ENCODE measurements around the gene TM9SF3.

TM9SF3 gene

GRCh38 chr10:96591946-96592345 is 5.1 kb upstream of the TM9SF3 start:
- no peak overlapping the region for H3K23ac ChIP-seq (ENCODE audit: low read length)
- no peak overlapping the region for H3K18ac ChIP-seq (ENCODE audit: low read length)
- H2AK5ac ChIP-seq (ENCODE audit: low read length) = no peak overlapping the region
- H2AFZ ChIP-seq (ENCODE audit: insufficient read depth, low read length, poor library complexity) = no peak overlapping the region
- no peak overlapping the region for H3K4ac ChIP-seq (ENCODE audit: low read depth, low read length)
- H4K91ac ChIP-seq (ENCODE audit: low read depth, low read length) = no peak overlapping the region
- no peaks in the 10 kb centered on the region for H3K36me3 ChIP-seq (ENCODE audit: control insufficient read depth in 1 of 2, insufficient read depth in 2 of 2, low read length in 2 of 2)
- no peak overlapping the region for H3K27ac ChIP-seq (ENCODE audit: low read depth, low read length)
- no peak overlapping the region for H2BK5ac ChIP-seq (ENCODE audit: low read depth, low read length, poor library complexity)
- H2BK120ac ChIP-seq (ENCODE audit: insufficient read depth, low read length, poor library complexity) = no peak overlapping the region
- no peak overlapping the region for H2BK12ac ChIP-seq (ENCODE audit: low read length)
- H3K14ac ChIP-seq (ENCODE audit: low read length) = no peak overlapping the region
- H3K9ac ChIP-seq (ENCODE audit: low read length) = no peak overlapping the region
- no peak for DNase-seq
- H3K27me3 ChIP-seq (ENCODE audit: insufficient read depth, low read length) = no peaks in the 10 kb centered on the region
- no peak overlapping the region for H3K4me2 ChIP-seq (ENCODE audit: low read length)
- WGBS (ENCODE audit: extremely low coverage, insufficient coverage, insufficient read length) = no CpG with 5 or more reads among the region's 1 CpG
- H4K8ac ChIP-seq (ENCODE audit: low read depth, low read length) = no peak overlapping the region
- peaks cover 4% of the 10 kb centered on the region for H3K79me1 ChIP-seq (ENCODE audit: low read length)
- H4K12ac ChIP-seq (ENCODE audit: low read depth, low read length) = no peak overlapping the region
- no peak overlapping the region for H3K4me3 ChIP-seq (ENCODE audit: low read depth, low read length)
- peaks cover 0 to 5% of the 10 kb centered on the region in 2 experiments for H3K4me1 ChIP-seq (ENCODE audit: control insufficient read depth in 1 of 2, insufficient read depth in 2 of 2, low read length in 2 of 2)
- peaks cover 3% of the 10 kb centered on the region for H3K79me2 ChIP-seq (ENCODE audit: control insufficient read depth, insufficient read depth, low read length, poor library complexity)
- no peaks in the 10 kb centered on the region for H3K9me3 ChIP-seq (ENCODE audit: insufficient read depth, low read depth, low read length)

GRCh38 chr10:96588616-96589419 is 2.0 kb upstream of the TM9SF3 start:
- WGBS (ENCODE audit: extremely low coverage, insufficient coverage, insufficient read length) = 100% methylated on average over 1 of the region's 5 CpGs
- peaks cover 18% of the 10 kb centered on the region for H3K79me2 ChIP-seq (ENCODE audit: control insufficient read depth, insufficient read depth, low read length, poor library complexity)
- peaks cover 0 to 1% of the 10 kb centered on the region in 2 experiments for H3K36me3 ChIP-seq (ENCODE audit: control insufficient read depth in 1 of 2, insufficient read depth in 2 of 2, low read length in 2 of 2)
- no peak overlapping the region for H2BK12ac ChIP-seq (ENCODE audit: low read length)
- no peak overlapping the region for H4K91ac ChIP-seq (ENCODE audit: low read depth, low read length)
- no peak overlapping the region for H2BK120ac ChIP-seq (ENCODE audit: insufficient read depth, low read length, poor library complexity)
- H3K27me3 ChIP-seq (ENCODE audit: insufficient read depth, low read length) = no peaks in the 10 kb centered on the region
- no peak overlapping the region for H4K8ac ChIP-seq (ENCODE audit: low read depth, low read length)
- H2AK5ac ChIP-seq (ENCODE audit: low read length) = no peak overlapping the region
- H3K4me2 ChIP-seq (ENCODE audit: low read length) = no peak overlapping the region
- H2BK5ac ChIP-seq (ENCODE audit: low read depth, low read length, poor library complexity) = no peak overlapping the region
- H3K9ac ChIP-seq (ENCODE audit: low read length) = no peak overlapping the region
- no peak overlapping the region for H4K12ac ChIP-seq (ENCODE audit: low read depth, low read length)
- H3K18ac ChIP-seq (ENCODE audit: low read length) = no peak overlapping the region
- no peak overlapping the region for H3K23ac ChIP-seq (ENCODE audit: low read length)
- H2AFZ ChIP-seq (ENCODE audit: insufficient read depth, low read length, poor library complexity) = no peak overlapping the region
- H3K4ac ChIP-seq (ENCODE audit: low read depth, low read length) = no peak overlapping the region
- H3K27ac ChIP-seq (ENCODE audit: low read depth, low read length) = no peak overlapping the region
- H3K79me1 ChIP-seq (ENCODE audit: low read length) = peaks cover 14% of the 10 kb centered on the region
- no peak overlapping the region for H3K4me3 ChIP-seq (ENCODE audit: low read depth, low read length)
- no peak overlapping the region for H3K14ac ChIP-seq (ENCODE audit: low read length)
- H3K4me1 ChIP-seq (ENCODE audit: control insufficient read depth in 1 of 2, insufficient read depth in 2 of 2, low read length in 2 of 2) = peaks cover 2 to 5% of the 10 kb centered on the region in 2 experiments
- no peaks in the 10 kb centered on the region for H3K9me3 ChIP-seq (ENCODE audit: insufficient read depth, low read depth, low read length)
- DNase-seq = no peak

- Histone ChIP-seq H3K27ac (ENCODE audit: low read depth, low read length) (peak overlapping the region; percentile 99), H3K27me3 (ENCODE audit: insufficient read depth, low read length) (no peaks in the 10 kb centered on the region), H3K79me1 (ENCODE audit: low read length) (peaks cover 14% of the 10 kb centered on the region), H3K4me3 (ENCODE audit: low read depth, low read length) (no peak overlapping the region), H3K9me3 (ENCODE audit: insufficient read depth, low read depth, low read length) (no peaks in the 10 kb centered on the region), H3K4ac (ENCODE audit: low read depth, low read length) (no peak overlapping the region), H2AK5ac (ENCODE audit: low read length) (peak overlapping the region; percentile 83), H4K12ac (ENCODE audit: low read depth, low read length) (no peak overlapping the region), H3K4me1 (ENCODE audit: control insufficient read depth in 1 of 2, insufficient read depth in 2 of 2, low read length in 2 of 2) (peaks cover 2 to 5% of the 10 kb centered on the region in 2 experiments), H3K18ac (ENCODE audit: low read length) (no peak overlapping the region), H3K36me3 (ENCODE audit: control insufficient read depth in 1 of 2, insufficient read depth in 2 of 2, low read length in 2 of 2) (peaks cover 0 to 1% of the 10 kb centered on the region in 2 experiments), H4K91ac (ENCODE audit: low read depth, low read length) (no peak overlapping the region), H3K4me2 (ENCODE audit: low read length) (no peak overlapping the region), H2AFZ (ENCODE audit: insufficient read depth, low read length, poor library complexity) (no peak overlapping the region), H2BK12ac (ENCODE audit: low read length) (no peak overlapping the region), H3K14ac (ENCODE audit: low read length) (no peak overlapping the region), H3K9ac (ENCODE audit: low read length) (no peak overlapping the region), H2BK120ac (ENCODE audit: insufficient read depth, low read length, poor library complexity) (no peak overlapping the region), H4K8ac (ENCODE audit: low read depth, low read length) (no peak overlapping the region), H3K23ac (ENCODE audit: low read length) (no peak overlapping the region), H3K79me2 (ENCODE audit: control insufficient read depth, insufficient read depth, low read length, poor library complexity) (peaks cover 18% of the 10 kb centered on the region), H2BK5ac (ENCODE audit: low read depth, low read length, poor library complexity) (peak overlapping the region; percentile 44)
- WGBS (ENCODE audit: extremely low coverage, insufficient coverage, insufficient read length) = no CpG with 5 or more reads among the region's 4 CpGs
- DNase-seq = no peak
These were observed 1.3 kb upstream of the TM9SF3 start for GRCh38 chr10:96588060-96588554.

- Histone ChIP-seq H3K4me2 (ENCODE audit: low read length) (peak overlapping the region; percentile 98), H3K9ac (ENCODE audit: low read length) (peak overlapping the region; percentile 100), H2BK12ac (ENCODE audit: low read length) (peak overlapping the region; percentile 57), H3K79me1 (ENCODE audit: low read length) (peaks cover 14% of the 10 kb centered on the region), H3K36me3 (ENCODE audit: control insufficient read depth in 1 of 2, insufficient read depth in 2 of 2, low read length in 2 of 2) (peaks cover 0 to 1% of the 10 kb centered on the region in 2 experiments), H4K91ac (ENCODE audit: low read depth, low read length) (peak overlapping the region; percentile 91), H2AK5ac (ENCODE audit: low read length) (peak overlapping the region; percentile 72), H3K27me3 (ENCODE audit: insufficient read depth, low read length) (no peaks in the 10 kb centered on the region), H3K14ac (ENCODE audit: low read length) (peak overlapping the region; percentile 99), H3K4me3 (ENCODE audit: low read depth, low read length) (peak overlapping the region; percentile 88), H3K4me1 (ENCODE audit: control insufficient read depth in 1 of 2, insufficient read depth in 2 of 2, low read length in 2 of 2) (peaks cover 2 to 5% of the 10 kb centered on the region in 2 experiments), H4K8ac (ENCODE audit: low read depth, low read length) (peak overlapping the region; percentile 100), H3K79me2 (ENCODE audit: control insufficient read depth, insufficient read depth, low read length, poor library complexity) (peaks cover 20% of the 10 kb centered on the region), H3K27ac (ENCODE audit: low read depth, low read length) (peak overlapping the region; percentile 99), H3K9me3 (ENCODE audit: insufficient read depth, low read depth, low read length) (no peaks in the 10 kb centered on the region), H2BK5ac (ENCODE audit: low read depth, low read length, poor library complexity) (peak overlapping the region; percentile 97), H2BK120ac (ENCODE audit: insufficient read depth, low read length, poor library complexity) (peak overlapping the region; percentile 96), H4K12ac (ENCODE audit: low read depth, low read length) (peak overlapping the region; percentile 99), H3K18ac (ENCODE audit: low read length) (peak overlapping the region; percentile 96), H3K4ac (ENCODE audit: low read depth, low read length) (peak overlapping the region; percentile 97), H3K23ac (ENCODE audit: low read length) (no peak overlapping the region), H2AFZ (ENCODE audit: insufficient read depth, low read length, poor library complexity) (peak overlapping the region; percentile 99)
- peak; percentile 72 to 82 for DNase-seq
- WGBS (ENCODE audit: extremely low coverage, insufficient coverage, insufficient read length) = no CpG with 5 or more reads among the region's 25 CpGs
These were observed 650 bp upstream of the TM9SF3 start for GRCh38 chr10:96587264-96588059.
